GM12878 (cell line): ENCODE measurements around the gene SMAD9. TPM values are rescaled to one million over a fixed set of nuclear protein-coding genes. Genes with fewer than 3 reads are reported as not detected.

Experiments used
- ATAC-seq: fragments of 200-7000 bp; cut with Tn5 transposase; 3 replicates; pipeline ENCODE4 v1.9.1; 2020; ENCODE audit warnings: mild to moderate bottlenecking, moderate library complexity
- BruUV-seq: library from RNA; stranded (reverse); fragments of 400-500 nt; replicated peaks from 2 replicates; lab custom pipeline; 2021; lab: Mats Ljungman, UMichigan
- CTCF ChIA-PET: fragments of 300-600 bp; sonication (Branson Sonifier 250); formaldehyde crosslinking; extraction: SDS; loops from one replicate; lab custom pipeline; 2021; ENCODE audit warnings: inconsistent platforms; lab: Yijun Ruan, JAX
- POLR2A ChIA-PET: fragments of 350-600 bp; formaldehyde crosslinking; extraction: SDS; loops from one replicate; lab custom pipeline; 2021; ENCODE audit warnings: inconsistent platforms; lab: Charles Lee
- RAD21 ChIA-PET: fragments of 300-600 bp; sonication (Branson Sonifier 250); formaldehyde crosslinking; loops from one replicate; lab custom pipeline; 2023; ENCODE audit warnings: antibody characterized with exemption; ENCODE audit not compliant: unreplicated experiment; lab: Charles Lee
- SMC1A ChIA-PET: fragments of 300-600 bp; sonication (Branson Sonifier 250); formaldehyde crosslinking; loops from one replicate; lab custom pipeline; 2023; ENCODE audit not compliant: unreplicated experiment, uncharacterized antibody; lab: Charles Lee
- DNase-seq: peaks from one replicate; pipeline ENCODE4 v3.0.0-alpha.2; 2011; ENCODE audit warnings: low read depth, low spot score
- FAIRE-seq: peaks from 3 replicates; lab custom pipeline; 2011; peaks lifted over from hg19 to GRCh38; lab: Jason Lieb, UNC
- H2AFZ ChIP-seq: 2 replicates; pipeline ENCODE4 v1.6.0; 2011; ENCODE audit warnings: low read depth, low read length, control low read depth; ENCODE audit not compliant: control insufficient read depth
- H3K27ac ChIP-seq: 2 replicates; pipeline ENCODE4 v1.5.1; 2011; ENCODE audit warnings: control low read depth; ENCODE audit not compliant: control insufficient read depth, insufficient read depth
- H3K27me3 ChIP-seq, 2 experiments: replicated peaks in 1 of 2; 2 replicates each; pipeline versions ENCODE4 v1.6.0 to v1.6.1; 2011; ENCODE audit warnings: low read length in 1 of 2; ENCODE audit not compliant: control insufficient read depth in 2 of 2, insufficient read depth in 2 of 2
- H3K36me3 ChIP-seq, 2 experiments: 2 replicates each; pipeline ENCODE4 v1.5.1; 2011; ENCODE audit warnings: low read length in 1 of 2; ENCODE audit not compliant: control insufficient read depth in 2 of 2, insufficient read depth in 2 of 2
- H3K4me1 ChIP-seq: 2 replicates; pipeline ENCODE4 v1.6.1; 2011; ENCODE audit warnings: mild to moderate bottlenecking, low read length, moderate library complexity, mixed read lengths; ENCODE audit not compliant: control insufficient read depth, insufficient read depth
- H3K4me2 ChIP-seq: 2 replicates; pipeline ENCODE4 v1.6.0; 2011; ENCODE audit warnings: control low read depth; ENCODE audit not compliant: control insufficient read depth, insufficient read depth
- H3K4me3 ChIP-seq: fragments of 200-600 bp; sonication (generic); 2 replicates; pipeline ENCODE4 v1.5.1; 2016
- H3K79me2 ChIP-seq: 2 replicates; pipeline ENCODE4 v1.6.0; 2011; ENCODE audit warnings: low read length; ENCODE audit not compliant: control insufficient read depth, insufficient read depth
- H3K9ac ChIP-seq: 2 replicates; pipeline ENCODE4 v1.8.0; 2011; ENCODE audit warnings: low read length, control low read depth, mixed read lengths; ENCODE audit not compliant: control insufficient read depth, insufficient read depth
- H3K9me3 ChIP-seq: replicated peaks from 3 replicates; pipeline ENCODE4 v1.5.1; 2011; ENCODE audit warnings: mild to moderate bottlenecking, low read length; ENCODE audit not compliant: control insufficient read depth, insufficient read depth
- H4K20me1 ChIP-seq: 2 replicates; pipeline ENCODE4 v1.6.0; 2011; ENCODE audit not compliant: control insufficient read depth, insufficient read depth
- ATF7 ChIP-seq: fragments of 450-650 bp; IDR thresholded peaks from 2 replicates; pipeline ENCODE4 v1.6.1; 2016; ENCODE audit warnings: low read depth, mild to moderate bottlenecking
- BRCA1 ChIP-seq: IDR thresholded peaks from 2 replicates; pipeline ENCODE4 v1.6.1; 2011; ENCODE audit warnings: low read depth, low read length, improper control_type of control experiment
- CBFB ChIP-seq: IDR thresholded peaks from 2 replicates; pipeline ENCODE4 v1.6.1; 2016; ENCODE audit warnings: antibody characterized with exemption, low read depth
- CREB1 ChIP-seq: IDR thresholded peaks from 2 replicates; pipeline ENCODE4 v1.6.1; 2012; ENCODE audit warnings: low read depth, mild to moderate bottlenecking, inconsistent platforms
- ETV6 ChIP-seq, 2 experiments: fragments of 450-650 bp in 1 of 2; IDR thresholded peaks in 1 of 2; conservative IDR thresholded peaks in 1 of 2; 2 replicates each; pipeline ENCODE4 v1.6.1; 2014; ENCODE audit warnings: antibody characterized with exemption in 1 of 2, borderline replicate concordance in 1 of 2, low read depth in 1 of 2, mild to moderate bottlenecking in 1 of 2, moderate library complexity in 1 of 2
- MTA3 ChIP-seq: IDR thresholded peaks from 2 replicates; pipeline ENCODE4 v1.6.1; 2012; ENCODE audit warnings: low read length, inconsistent platforms, borderline replicate concordance
- POU2F2 ChIP-seq: IDR thresholded peaks from 3 replicates; pipeline ENCODE4 v1.6.1; 2011; ENCODE audit warnings: low read depth, mild to moderate bottlenecking, low read length, borderline replicate concordance
- RUNX3 ChIP-seq: IDR thresholded peaks from 2 replicates; pipeline ENCODE4 v1.6.1; 2012; ENCODE audit warnings: low read length, inconsistent platforms
- SMARCA5 ChIP-seq: fragments of 450-650 bp; IDR thresholded peaks from 2 replicates; pipeline ENCODE4 v1.6.1; 2017; ENCODE audit warnings: mild to moderate bottlenecking
- STAT1 ChIP-seq: fragments of 450-650 bp; conservative IDR thresholded peaks from 2 replicates; pipeline ENCODE4 v1.6.1; 2014; ENCODE audit warnings: antibody characterized with exemption, mild to moderate bottlenecking
- WGBS: methylation state at CpG from one replicate; pipeline ENCODE4 v1.1.6; 2016; ENCODE audit warnings: low lambda C conversion rate; ENCODE audit not compliant: insufficient replicate concordance, insufficient coverage; ENCODE audit errors: missing lambda C conversion rate; 5-methylcytosine and 5-hydroxymethylcytosine counted together
- in situ Hi-C: fragments of 300-500 bp; cut with MboI; formaldehyde crosslinking; loops from 9 replicates; pipeline ENCODE4 v1.14.3; 2018; ENCODE audit warnings: mixed read lengths
- intact Hi-C: fragments of 100-400 bp; cut with micrococcal nuclease; formaldehyde crosslinking; loops from one replicate; pipeline ENCODE4 v1.14.2; 2022; ENCODE audit not compliant: unreplicated experiment
- polyA plus RNA-seq, 11 experiments: library from polyadenylated mRNA; depleted of rRNA in 4 of 11; unstranded in 6 of 11; stranded (reverse) in 5 of 11; fragments of >200 nt; fragmentation: Nextera tagmentation in 4 of 11; fragmentation: Illumina TruSeq in 1 of 11; extraction: Ambion mirVana in 4 of 11; extraction: Trizol in 1 of 11; gene quantifications; 1 replicate in 1 of 11; 2 replicates in 10 of 11; pipeline versions ENCODE4 v1.2.1 to v1.2.3, GENCODE V29; 2011 to 2016; ENCODE audit warnings: inconsistent platforms in 2 of 11, missing spikeins in 2 of 11, low read depth in 1 of 11
- total RNA-seq, 4 experiments: library from RNA; depleted of rRNA in 3 of 4; stranded (reverse); fragments of >200 nt in 3 of 4; fragmentation: Illumina TruSeq in 1 of 4; extraction: Trizol in 1 of 4; gene quantifications; 2 replicates each; pipeline versions ENCODE4 v1.2.1 to v1.2.3, GENCODE V29; 2013 to 2021

SMAD9 gene
- total and polyA plus RNA-seq, 10 of the 15 experiments (the other 5 are each of a cell fraction or from before 2014, with no cell fraction given): 0.22 to 0.69 (median 0.42) TPM; not detected in 6

- TF ChIP-seq RUNX3 (no peak), POU2F2 (no peak), MTA3 (no peak), ETV6 (conservative IDR thresholded peaks at IDR 0.05 in 1 of 2, IDR thresholded peaks at IDR 0.05 in 1 of 2; ENCODE audit: borderline replicate concordance in 1 of 2, low read depth in 1 of 2) (no peak), CBFB (no peak), SMARCA5 (no peak), CREB1 (no peak), STAT1 (no peak), ATF7 (no peak), BRCA1 (no peak)
- TF ChIP-seq, all 136 proteins: peak for 0
- Histone ChIP-seq H3K36me3 (peaks cover 0 to 4% of the 10 kb centered on the region in 2 experiments; a peak in 2 of 4 replicates), H3K9me3 (no peaks in the 10 kb centered on the region), H3K4me1 (no peaks in the 10 kb centered on the region), H3K4me3 (no peak overlapping the region), H2AFZ (no peak overlapping the region), H3K9ac (no peak overlapping the region), H3K4me2 (no peak overlapping the region), H3K27ac (no peak overlapping the region), H4K20me1 (no peaks in the 10 kb centered on the region), H3K27me3 (no peaks in the 10 kb centered on the region), H3K79me2 (no peaks in the 10 kb centered on the region)
- in situ Hi-C loops: no loop called here
- RAD21 ChIA-PET: no interaction called here
- SMC1A ChIA-PET: interaction anchor here (1.1 to 1.7 kb wide), 3 partner anchors 32 to 144 kb away, joined by 3 read pairs; no protein-coding TSS in a partner anchor
- ATAC-seq (no peak), FAIRE-seq (no peak), DNase-seq (no peak)
- intact Hi-C loops: no loop called here
- CTCF ChIA-PET: interaction anchor here (0.6 to 1.3 kb wide), 3 partner anchors 9 to 95 kb away, joined by 3 read pairs; no protein-coding TSS in a partner anchor
- POLR2A ChIA-PET: no interaction called here
- no TSS peak for BruUV-seq
- 100% methylated on average over 1 of the region's 1 CpG for WGBS
Measured at GRCh38 chr13:36829753-36830152, 90.3 kb downstream of the SMAD9 start.
